GM19351 (cell line): ENCODE measurements around the gene EIF3I.

Experiments used
- ATAC-seq: cut with Tn5 transposase; IDR thresholded peaks from one replicate; pipeline ENCODE4 v1.9.1; 2021; ENCODE audit warnings: mild to moderate bottlenecking, moderate library complexity; ENCODE audit not compliant: unreplicated experiment

EIF3I gene

DNA sequence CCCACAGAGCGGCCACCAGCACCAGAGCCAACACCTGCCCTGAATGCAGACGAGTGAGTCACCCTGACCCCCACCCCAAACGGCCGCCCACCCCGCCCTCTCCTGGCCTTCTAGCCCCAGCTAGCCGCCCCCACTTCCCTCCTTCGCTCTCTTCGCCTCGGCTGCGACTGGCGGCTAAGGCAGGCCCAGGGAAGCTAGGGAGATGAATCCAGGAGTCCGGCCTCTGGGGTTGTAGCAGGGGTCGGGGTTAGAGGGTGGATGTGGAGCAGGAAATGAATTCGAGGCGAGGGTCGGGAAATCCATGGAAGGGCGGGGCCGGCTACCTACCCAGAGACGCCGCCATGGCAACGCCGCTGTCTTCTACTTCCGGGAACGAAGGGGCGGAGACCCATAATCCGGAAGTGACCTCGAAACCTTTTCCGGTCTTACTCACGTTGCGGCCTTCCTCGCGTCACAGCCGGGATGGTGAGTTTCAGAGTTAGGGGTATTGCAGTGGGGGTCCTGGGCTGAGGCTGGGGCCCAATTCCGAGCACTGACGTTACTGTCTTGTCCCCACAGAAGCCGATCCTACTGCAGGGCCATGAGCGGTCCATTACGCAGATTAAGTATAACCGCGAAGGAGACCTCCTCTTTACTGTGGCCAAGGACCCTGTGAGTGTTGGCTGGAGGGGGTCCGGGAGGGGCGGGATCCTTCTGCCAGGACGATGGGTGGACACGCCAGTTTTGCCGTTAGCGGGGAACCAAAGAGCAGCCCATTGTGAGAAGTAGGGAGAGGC is at the start of gene EIF3I, which contains the start of gene TMEM234:
Gene EIF3I, plus strand, starts transcription at position 428 of the 776 bp plus-strand sequence. Its CDS starts 35 bp downstream, at position 463.
Gene TMEM234, minus strand, starts transcription at position 374 of the 776 bp plus-strand sequence. Its CDS starts 31 bp downstream, at position 343.
- ATAC-seq, result peak; percentile 96

DNA sequence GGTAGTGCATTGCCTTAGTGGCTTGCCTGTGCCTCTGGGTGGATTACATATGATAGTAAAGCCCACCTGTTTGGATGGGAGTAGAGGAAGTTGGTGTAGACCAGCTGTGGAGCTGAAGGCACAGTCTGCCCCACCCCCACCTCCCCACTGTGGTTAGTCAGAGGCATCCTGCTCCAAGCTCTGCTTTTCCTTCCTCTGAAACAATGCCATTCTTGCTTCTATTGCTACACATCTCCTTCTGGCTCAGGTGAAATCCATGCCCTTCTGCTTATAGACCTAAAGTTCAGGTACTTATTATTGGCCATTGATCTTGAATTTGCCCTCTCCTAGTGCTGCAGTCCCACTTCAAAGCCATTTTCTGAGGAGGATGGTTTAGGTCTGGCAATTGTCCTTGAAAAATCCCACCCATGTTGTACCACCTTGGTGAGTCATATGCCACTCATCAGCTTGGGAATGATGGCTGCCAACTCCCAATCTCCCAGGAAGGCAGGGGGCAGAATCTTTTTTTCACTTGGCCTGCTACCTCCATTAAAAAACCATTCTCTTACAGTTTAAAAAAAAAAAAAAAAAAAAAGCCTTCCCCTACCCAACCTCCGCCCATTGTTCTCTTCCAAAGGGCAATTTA is 49.5 kb upstream of the EIF3I start:
- ATAC-seq, result no peak

DNA sequence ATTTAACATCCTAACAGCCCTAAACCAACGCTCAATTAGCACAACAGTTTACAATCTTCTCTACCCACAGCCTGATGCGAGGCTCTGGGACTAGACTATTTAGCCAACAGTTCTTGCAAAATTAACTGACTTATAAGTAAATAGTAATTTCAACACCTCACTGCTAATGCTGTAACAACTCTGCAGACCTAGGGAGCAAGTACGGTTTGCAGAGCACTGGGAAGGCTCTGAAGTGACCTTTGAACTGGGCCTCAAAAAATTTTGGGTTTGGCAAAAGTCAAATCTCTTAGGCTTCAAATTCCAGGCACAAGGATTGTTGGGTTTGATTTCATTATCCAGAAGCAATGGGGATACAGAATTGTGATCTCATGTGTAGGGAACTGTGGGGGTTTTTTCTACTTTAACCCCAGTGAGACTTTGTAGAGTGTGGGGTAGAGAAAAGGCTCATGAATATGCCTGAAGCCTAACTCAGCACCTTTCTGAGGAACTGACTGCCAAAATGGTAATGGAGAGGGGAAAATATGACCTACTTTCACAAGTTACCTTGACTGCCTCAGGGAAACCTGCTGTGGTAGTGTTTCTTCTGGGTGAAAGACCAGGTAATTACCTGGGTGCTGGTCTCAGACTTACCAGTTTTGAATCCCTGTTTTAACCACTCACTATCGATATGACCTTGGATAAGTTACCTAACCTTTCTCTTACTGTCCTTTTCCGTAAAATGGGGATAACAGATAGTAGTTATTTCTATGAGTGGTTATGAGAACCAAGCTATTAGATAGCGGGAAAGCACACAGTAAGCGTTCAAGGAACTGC is 43.6 kb upstream of the EIF3I start:
- no peak for ATAC-seq

DNA sequence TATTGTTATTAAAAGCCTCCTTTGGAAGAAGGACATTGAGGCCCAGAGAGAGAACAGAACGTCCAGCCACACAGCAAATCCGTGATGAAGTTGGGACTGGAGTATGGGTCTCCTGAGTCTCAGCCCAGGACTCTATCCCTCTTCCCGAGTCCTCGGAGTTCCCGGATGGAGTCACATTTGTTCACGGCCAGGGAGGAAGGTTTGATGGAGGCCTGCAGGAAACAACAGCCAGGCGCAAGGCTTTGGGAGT is 43.1 kb upstream of the EIF3I start:
- no peak for ATAC-seq

DNA sequence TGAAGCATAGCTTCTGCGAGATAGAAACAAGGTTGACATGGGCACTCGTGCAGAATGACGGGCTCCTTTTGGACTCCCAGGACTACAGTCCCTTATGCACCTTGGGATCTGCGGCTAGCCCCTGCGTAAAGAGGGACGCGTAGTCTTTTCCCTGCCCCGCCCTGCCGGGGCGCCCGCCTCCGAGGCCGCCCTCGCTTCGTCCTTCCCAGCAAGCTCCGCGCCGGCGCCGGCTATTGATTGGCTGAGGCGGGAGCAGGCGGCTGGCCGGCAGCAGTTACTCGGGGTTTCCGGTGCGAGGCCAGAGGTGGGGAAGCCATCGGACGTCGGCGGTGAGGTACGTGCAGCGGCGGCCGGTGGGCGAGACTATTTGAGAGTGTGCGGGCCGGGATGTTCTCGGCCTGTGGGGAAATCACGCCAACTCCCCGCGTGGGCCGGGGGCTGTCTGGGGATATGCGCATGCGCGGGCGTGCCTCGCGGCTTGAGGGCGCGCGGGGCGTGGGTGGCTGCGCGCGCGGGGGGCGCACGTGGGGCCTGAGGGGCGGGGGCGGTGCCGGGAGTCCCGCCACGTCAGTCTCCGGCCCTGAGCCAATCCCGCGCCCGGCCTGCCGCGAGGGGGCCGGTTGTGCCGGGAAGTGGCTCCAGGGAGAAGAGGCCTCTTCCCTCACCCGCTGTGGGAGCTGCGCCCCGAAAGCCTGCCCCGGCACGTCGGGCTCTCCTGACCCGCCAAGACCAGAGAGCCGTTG is 42.6 kb upstream of the EIF3I start, which contains the start of gene TXLNA:
Gene TXLNA, plus strand, starts transcription at position 233 of the 743 bp plus-strand sequence. CDS start 671 bp downstream, outside the sequence.
- peak; percentile 91 for ATAC-seq

DNA sequence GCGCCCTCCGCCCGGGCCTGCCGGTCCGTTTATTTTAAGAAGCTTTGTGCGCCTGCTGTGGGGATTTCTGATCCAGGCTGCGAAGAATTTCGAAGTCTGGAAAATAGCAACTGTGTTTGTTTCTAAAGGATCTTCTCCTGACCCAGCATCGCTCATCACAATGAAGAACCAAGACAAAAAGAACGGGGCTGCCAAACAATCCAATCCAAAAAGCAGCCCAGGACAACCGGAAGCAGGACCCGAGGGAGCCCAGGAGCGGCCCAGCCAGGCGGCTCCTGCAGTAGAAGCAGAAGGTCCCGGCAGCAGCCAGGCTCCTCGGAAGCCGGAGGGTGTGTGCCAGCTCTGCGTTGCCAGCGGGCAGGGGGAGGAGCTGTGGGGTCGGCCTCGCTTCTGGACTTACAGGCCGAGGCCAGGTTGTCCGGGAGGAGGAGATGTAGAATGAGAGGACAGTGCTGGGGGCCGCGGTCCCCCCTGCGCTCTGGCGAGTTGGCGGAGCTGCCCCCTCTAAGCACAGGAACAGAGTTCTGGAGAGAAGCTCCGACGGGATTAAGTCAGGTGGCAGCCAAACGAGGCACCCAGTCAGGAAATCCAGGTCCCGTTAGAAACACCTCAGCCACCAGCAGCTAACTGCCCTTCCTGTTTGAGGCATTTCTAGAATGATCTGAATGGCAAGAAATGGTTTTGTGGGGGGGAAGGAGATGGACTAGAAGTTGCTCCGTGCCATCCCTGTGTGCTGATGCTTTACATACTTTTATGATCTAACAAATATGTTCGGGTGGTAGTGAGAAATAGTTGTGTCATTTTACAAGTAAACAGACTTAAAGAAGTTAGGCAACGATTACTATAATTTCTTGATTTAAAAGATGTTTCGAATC is 41.8 kb upstream of the EIF3I start:
- no peak for ATAC-seq

DNA sequence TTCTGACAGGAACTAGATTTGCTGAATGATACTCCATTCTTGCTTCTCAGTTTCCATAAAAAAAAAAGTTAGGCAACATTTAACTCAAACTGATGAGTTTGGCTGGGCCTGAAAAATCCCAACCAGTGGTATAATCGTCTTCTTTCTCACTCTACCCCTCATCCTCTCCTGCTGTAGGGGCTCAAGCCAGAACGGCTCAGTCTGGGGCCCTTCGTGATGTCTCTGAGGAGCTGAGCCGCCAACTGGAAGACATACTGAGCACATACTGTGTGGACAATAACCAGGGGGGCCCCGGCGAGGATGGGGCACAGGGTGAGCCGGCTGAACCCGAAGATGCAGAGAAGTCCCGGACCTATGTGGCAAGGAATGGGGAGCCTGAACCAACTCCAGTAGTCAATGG is 41.1 kb upstream of the EIF3I start:
- no peak for ATAC-seq

DNA sequence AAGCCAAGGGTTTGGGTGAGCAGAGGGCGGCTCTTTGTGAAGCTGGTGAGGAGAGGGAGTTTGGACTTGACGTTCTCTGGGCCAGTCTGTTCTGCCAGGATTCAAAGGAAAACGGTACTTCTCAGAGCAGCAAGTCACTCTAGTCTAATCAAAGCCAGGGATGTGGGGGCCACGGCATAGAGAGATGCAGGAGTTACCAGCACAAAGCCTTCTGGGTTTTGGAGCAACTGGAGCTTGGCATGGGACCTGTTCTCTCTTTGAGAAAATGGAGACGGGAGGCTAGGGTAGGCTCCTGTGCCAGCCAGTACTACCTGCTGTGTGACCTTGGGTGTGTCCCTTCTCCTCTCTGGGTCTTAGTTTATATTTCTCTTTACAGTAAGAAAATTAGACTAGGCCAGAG is 40.6 kb upstream of the EIF3I start:
- ATAC-seq, result no peak

DNA sequence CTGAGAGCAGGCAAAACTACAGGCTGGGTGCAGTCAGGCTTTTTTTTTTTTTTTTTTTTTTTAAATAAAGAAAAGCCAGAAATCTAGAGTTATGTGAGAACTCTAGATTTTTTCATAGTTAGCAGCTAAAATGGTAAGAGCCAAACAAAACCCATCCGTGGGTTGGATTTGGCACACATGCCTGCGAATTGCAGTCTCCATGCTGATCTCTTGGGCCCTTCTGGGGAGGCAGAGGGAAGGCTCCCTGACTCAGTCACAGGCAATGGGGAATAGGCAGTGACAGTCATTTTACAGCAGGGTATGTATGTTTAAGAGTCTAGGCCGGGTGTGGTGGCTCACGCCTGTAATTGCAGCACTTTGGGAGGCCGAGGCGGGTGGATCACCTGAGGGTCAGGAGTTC is 40.1 kb upstream of the EIF3I start:
- no peak for ATAC-seq

DNA sequence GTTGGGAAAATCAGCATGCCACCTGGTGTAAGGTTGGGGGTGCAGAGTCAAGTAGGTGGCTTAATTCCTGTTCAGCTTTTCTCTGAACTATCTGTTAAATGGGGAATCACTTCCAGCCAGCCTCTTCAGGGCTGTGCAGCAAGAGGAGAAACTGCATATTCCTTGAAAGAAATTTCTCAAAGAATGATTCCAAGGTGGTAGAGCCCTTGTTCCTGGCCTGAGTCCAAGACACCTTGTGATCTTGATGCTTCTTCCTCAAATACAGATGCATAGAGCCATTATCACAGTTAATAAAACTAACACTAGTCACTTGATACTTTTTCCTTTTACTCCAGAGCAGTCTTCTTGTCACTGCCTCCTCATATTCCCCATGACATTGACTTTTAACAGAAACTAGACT is 37.6 kb upstream of the EIF3I start:
- ATAC-seq, result no peak

DNA sequence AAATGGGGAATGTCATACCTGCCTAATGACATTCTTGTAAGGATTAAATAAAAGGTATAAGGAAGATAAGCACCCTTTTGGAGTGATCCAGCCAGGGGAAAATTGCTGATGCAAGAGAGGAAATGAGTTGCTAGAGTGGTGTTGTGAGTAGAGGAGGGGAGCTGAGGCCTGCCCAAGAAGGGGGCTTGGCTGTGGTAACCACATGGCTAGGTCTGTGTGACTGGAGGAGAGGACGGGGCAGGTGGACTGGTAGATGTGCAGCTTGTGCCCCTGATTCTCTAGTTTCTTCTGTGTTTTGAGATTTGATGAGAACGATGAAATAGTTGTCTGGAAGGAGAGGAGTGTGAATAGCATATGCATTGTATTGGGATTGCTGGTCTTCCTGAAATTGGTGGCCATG is 36.1 kb upstream of the EIF3I start:
- no peak for ATAC-seq

DNA sequence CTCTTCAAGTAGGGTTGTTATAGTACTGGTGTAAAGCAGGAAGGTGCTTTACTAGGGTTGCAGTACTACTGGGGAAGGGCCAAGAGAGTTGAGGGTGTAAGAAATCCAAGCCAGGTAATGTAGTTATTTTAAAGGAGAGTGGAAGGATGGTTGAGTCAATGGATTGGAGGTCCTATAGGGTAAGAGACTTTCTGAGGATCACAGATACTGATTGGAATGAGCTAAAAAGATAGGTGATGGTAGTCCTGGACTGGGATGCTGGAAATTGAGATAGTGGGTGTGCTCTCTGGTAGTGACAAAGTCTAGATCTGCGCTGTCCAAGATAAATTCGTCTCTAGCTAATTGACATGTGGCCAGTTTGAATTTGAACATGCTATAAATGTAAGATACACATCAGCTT is 35.7 kb upstream of the EIF3I start:
- no peak for ATAC-seq

DNA sequence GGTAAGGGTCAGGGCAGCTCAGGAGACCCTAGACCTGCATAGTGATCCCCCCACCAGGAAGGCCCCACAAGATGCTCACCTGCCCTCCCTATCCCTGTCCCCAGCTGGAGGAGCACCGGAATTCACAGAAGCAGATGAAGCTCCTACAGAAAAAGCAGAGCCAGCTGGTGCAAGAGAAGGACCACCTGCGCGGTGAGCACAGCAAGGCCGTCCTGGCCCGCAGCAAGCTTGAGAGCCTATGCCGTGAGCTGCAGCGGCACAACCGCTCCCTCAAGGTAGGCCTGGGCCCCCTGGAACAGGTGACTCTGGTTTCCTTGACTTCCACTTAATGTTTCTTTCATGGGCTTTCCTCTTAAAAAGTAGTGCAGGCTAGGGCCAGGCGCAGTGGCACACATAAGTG is 34.4 kb upstream of the EIF3I start:
- no peak for ATAC-seq

DNA sequence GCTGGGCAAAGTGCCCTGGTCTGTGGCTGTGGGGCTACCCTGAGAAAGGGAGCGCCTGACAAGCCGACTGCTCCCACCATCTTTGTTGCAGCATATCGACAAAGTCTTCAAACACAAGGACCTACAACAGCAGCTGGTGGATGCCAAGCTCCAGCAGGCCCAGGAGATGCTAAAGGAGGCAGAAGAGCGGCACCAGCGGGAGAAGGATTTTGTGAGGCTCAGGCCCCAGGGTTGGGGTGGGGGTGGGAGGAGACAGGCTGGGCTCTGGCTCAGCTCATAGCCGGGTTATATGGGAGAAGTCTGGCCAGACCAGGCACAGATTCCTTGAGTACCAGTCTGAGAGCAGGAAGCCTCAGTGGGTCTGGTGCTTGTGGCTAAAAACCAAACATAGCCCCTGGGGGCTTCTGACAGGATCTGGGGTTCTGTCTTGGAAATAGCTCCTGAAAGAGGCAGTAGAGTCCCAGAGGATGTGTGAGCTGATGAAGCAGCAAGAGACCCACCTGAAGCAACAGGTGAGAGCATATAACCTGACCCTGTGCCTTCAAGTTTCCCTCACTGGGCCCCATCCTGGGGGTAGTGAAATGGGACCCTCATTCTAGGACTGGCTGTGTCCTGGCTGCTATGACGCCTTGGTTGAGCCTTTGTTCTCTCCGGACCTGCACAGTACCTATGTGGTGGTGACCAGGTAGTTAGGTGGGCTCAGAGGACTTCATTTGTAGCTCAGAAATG is 29.8 kb upstream of the EIF3I start:
- ATAC-seq, result no peak

DNA sequence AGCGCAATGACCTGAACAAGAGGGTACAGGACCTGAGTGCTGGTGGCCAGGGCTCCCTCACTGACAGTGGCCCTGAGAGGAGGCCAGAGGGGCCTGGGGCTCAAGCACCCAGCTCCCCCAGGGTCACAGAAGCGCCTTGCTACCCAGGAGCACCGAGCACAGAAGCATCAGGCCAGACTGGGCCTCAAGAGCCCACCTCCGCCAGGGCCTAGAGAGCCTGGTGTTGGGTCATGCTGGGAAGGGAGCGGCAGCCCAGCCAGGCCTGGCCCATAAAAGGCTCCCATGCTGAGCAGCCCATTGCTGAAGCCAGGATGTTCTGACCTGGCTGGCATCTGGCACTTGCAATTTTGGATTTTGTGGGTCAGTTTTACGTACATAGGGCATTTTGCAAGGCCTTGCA is 27.2 kb upstream of the EIF3I start:
- ATAC-seq, result no peak

DNA sequence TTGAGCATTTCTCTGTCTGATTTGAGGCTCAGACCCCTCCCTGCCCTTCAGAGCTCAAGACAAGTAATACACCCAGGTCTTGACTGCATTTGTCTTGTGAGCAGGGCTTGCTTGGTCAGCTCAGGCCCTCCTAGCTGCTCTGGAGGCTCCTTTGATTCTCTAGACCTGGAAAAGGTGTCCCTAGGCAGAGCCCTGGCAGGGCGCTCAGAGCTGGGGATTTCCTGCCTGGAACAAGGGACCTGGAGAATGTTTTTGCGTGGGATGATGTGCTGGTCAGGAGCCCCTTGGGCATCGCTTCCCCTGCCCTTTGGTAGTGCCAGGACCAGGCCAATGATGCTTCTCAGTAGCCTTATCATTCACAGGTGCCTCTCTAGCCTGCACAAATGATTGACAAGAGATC is 26.7 kb upstream of the EIF3I start:
- no peak for ATAC-seq

DNA sequence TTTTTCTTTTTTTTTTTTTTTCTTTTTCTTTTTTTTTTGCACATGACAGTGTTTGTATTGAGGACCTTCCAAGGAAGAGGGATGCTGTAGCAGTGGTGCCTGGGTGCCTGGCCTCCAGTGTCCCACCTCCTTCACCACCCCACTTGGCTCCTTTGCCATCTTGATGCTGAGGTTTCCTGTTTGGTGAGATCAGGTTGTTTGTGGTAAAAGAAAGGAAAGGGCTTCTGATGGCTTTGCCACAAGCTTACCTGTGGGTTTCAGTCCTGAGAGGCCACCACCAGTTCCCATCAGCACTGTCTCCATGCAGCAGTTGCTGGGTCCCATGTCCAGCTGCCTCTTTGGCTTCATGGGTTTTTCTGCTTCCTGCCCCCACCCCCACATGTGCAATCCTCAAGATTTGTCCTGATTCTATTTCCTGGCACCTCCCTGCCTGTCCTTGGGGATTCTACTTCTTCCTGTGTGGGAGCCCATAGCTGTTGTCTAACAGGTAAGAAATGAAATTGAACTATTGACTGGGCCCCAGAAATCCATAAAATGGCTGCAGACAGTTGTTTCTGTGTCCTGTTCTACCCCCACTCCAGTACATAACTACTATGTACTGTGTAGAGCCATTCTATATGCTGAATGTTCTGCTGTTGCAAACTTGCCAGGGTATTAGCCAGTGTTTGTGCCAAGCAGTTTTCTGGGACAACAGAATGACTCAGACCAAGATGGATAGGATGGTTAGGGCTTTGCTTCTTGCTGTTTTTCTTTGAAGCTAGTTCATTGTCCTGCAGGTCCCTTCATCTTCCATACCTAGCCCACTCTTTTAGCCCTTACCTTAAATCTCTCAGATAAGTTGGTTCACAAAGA is 26.0 kb upstream of the EIF3I start:
- ATAC-seq, result no peak

DNA sequence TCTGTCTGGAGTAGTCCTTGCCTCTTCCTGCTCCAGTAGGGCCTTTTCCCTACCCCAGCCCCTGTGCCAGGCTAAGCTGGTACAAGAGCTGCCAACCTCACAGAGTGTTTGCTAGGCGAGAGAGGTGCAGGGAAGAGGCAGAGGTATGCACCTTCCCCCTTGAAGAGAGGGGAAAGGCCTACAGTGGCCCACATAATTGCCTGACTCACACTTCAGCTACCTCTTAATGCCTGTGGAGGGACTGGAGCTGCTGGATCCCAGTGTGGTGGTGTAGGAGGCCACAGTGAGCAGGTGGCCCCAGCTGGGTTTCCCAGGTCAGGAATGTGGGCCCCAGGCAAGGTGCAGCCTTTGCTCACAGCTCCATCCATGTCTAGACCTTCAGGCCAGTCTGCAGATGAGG is 25.1 kb upstream of the EIF3I start:
- ATAC-seq, result no peak

DNA sequence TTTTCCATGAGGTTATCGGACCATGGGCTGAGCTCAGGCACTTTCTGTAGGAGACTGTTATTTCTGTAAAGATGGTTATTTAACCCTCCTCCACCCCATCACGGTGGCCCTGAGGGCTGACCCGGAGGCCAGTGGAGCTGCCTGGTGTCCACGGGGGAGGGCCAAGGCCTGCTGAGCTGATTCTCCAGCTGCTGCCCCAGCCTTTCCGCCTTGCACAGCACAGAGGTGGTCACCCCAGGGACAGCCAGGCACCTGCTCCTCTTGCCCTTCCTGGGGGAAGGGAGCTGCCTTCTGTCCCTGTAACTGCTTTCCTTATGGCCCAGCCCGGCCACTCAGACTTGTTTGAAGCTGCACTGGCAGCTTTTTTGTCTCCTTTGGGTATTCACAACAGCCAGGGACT is 24.4 kb upstream of the EIF3I start:
- no peak for ATAC-seq
